Esophagus mucosa (tissue), 1 donor: ENCODE data around the gene CDH13. TPM values are rescaled to one million over a fixed set of nuclear protein-coding genes. Genes with fewer than 3 reads are reported as not detected.

Experiments
- ATAC-seq: fragments of 200-7000 bp; cut with Tn5 transposase; one replicate; pipeline ENCODE4 v1.9.1; 2020
- total RNA-seq: library from RNA; stranded (reverse); gene quantifications from one replicate; pipeline ENCODE4 v1.2.4, GENCODE V29; 2023
- donor health status: DM: yes; HTN: yes; CAD: no.

Gene CDH13
- total RNA-seq, 1 donor from 2014 or later: 8.4 TPM

- ATAC-seq: no peak
Observed at GRCh38 chr16:83588070-83588469, 961.3 kb downstream of the CDH13 start.

GRCh38 chr16:83589576-83589975 lies 962.8 kb downstream of the CDH13 start:
- no peak for ATAC-seq

DNA sequence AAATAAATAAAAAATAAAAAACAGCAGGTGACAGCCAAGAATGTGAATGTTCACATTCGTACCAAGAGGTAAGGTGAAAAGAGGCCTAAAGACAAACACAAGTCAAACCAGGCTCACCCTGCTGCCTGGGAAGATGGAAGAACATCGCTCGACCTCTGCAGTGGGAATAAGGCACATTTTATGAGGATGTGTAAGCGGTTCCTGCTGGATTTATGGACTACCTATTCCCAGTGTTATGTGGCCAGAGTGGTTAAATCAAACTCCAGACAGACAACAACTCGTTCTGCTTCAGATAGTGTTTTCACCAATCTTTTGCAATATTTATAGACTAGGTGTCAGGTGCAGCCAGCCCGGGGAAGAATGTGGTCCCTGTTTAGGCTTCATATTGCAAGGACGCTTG lies 966.0 kb downstream of the CDH13 start:
- no peak for ATAC-seq

DNA sequence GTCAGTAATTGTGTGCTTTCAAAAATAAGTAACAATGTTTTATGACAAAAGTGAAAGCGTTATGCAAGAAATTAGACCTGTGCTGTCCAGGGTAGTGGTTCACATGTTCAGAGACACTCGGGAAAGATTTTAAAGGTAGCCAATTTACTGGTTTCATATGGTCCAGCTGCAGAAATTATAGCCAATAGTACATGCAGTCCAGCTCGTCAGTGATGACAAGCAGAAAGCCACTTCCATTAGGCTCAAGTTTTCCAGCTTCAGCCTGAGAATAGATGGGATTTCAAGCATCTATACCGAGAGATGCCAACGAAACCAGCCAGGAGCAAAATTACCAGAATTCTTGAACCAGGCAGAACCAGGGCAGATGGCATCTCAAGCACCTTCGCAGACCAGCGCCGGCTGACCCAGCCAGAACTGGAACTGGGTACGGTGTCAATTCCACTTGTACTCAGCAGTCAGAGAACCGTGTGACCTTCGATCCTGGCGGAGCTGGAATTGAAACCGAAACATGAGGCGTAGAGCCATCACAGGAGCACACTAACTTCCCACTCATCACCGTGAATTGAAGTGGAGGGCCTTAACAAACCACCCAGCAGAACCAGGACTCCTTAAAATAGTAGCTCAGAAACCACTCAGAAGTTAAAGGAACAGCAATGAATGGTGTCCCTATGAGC lies 973.2 kb downstream of the CDH13 start:
- ATAC-seq: no peak

- no peak for ATAC-seq
Observed at GRCh38 chr16:83602761-83603722, 976.3 kb downstream of the CDH13 start.

DNA sequence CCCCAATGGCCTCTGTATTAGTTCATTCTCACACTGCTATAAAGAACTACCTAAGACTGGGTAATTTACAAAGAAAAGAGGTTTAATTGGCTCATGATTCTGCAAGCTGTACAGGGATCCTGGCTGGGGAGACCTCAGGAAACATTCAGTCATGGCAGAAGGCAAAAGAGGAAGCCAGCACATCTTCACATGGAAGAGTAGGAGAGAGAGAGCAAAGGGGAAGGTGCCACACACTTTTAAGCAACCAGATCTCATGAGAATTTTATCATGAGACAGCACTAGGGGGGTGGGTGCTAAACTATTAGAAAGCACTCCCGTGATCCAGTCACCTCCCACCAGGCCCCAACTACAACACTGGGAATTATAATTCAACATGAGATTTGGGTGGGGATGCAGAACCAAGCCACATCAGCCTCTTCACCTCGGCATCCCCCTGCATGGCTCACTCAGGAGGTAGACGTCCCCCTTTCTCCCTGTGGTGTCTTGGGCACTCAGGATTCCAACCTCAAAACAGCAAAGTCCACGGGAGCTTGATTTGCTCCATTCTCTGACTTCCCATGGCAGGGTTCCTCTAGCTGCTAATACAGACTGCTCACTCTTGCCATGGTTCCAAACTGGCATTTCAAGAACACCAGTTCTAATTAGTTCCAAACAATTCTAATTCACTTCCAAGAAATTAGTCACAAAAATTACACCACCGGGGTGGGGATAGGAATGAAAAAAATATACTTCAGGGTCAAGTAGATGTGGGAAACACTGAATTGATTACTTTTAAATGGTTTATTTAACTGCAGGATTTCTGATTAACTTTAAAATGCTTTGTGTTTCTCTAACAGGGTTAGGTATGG lies 977.2 kb downstream of the CDH13 start:
- no peak for ATAC-seq

GRCh38 chr16:83606486-83607030 lies 979.8 kb downstream of the CDH13 start:
- ATAC-seq: no peak

DNA sequence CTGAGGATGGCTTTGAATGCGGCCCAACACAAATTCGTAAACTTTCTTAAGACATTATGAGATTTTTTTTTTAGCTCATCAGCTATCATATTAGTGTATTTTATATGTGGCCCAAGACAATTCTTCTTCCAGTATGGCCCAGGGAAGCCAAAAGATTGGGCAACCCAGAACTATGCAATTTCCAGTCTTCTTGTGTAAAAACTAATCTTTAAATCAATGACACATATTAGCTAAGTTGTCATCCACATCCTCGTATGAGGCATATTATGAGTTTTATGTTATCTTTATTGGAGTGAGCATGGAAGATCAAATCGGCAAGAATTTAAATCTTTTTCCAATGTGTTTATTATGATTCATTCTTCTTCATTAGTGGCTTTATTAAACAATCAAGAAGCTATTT lies 982.4 kb downstream of the CDH13 start:
- no peak for ATAC-seq

DNA sequence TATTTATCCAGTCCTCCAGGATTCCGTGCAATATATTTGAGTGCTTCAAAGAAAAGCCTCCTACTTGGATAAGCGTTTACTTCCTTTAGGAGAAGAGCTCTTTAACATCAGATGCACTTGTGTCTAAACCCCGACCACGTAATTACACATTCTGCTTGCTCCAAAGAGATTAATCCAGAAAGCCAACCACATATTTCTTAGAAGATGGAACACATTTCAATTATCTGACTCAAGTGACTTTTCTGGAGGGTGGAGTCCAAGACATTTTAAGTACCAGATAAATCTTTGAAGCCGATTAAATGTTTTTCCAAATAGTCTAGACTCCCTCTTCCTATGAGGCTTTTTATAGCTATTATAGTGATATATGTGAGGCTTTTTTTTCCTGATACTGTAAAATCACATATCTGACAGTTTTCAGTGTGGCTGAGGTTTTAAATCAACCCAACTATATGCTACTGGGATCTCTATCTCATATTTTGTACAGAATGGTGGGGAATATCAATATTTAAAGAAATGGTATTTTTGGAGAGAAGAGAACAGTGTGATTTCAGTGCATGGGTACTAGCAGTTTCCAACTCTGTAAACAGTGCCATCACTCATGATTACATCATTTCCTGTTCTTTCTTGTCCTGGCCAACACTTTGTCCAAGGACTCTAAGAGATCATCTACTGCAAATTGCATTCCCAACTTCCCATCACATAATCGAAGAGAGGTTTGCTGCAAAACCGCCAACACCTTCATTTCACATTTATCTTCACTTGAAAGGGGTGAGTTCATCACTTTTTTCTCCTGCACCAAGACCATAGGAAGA lies 988.6 kb downstream of the CDH13 start:
- no peak for ATAC-seq

- ATAC-seq: no peak
Observed at GRCh38 chr16:83615953-83616350, 989.2 kb downstream of the CDH13 start.

- no peak for ATAC-seq
Observed at GRCh38 chr16:83619381-83620150, 992.8 kb downstream of the CDH13 start.

- ATAC-seq: no peak
Observed at GRCh38 chr16:83622010-83622409, 995.2 kb downstream of the CDH13 start.

- no peak for ATAC-seq
Observed at GRCh38 chr16:83623091-83623730, 996.4 kb downstream of the CDH13 start.

DNA sequence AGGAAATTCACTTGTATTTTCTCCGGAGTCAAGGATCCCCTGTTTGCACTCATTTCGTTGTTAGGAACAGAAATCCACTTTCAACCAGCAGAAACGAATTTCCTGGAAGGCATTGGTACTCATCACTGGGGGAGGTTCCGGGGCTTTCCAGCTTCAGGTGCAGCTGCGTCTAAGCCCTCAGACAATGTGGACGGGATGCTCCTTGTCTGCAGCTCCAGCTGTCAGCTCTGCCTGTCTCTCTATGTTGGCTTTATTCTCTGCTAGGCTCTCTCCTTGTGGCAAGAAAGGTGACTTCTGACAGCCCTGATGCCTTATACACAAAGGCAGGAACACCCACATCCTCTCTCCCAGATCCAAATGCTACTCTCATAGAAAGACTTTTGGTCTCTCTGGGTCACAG lies 997.1 kb downstream of the CDH13 start:
- ATAC-seq: no peak

GRCh38 chr16:83624429-83625120 lies 997.8 kb downstream of the CDH13 start:
- no peak for ATAC-seq

DNA sequence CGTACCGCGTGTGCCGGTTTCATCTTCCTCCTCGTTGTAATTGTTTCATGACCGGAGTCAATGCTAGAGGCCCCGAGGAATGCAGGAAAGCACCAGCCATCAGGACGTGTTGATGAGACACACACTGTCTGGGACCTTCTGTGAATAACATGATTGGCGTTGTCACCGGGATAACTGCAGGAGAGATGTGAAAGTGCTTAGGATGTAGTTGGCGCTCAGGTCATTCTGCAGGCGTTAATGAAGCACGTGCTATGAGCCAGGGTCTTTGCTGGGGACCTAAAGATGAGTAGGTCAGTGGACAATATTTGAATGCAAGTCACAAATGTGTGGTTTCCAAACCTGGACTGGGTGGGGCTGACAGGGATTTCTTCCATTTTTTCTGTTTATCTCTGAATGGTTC lies 999.4 kb downstream of the CDH13 start:
- no peak for ATAC-seq

DNA sequence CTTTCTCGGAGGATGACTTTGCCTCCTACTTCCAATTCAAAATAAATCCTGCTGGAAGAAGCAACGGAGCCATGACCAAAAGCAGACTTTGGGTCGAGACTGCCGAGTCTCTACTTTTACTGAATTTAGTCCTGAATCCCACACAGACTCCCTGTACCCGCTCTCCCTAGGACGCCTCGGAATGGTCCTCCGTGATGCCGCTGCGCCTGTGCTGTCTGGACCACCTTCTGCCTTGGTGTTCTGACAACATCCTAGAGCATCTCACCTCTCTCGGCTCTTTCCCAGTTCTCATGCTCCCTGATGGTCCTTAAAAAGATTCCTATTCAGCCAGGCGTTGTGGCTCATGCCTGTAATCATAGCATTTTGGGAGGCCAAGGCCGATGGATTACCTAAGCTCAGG lies 999.9 kb downstream of the CDH13 start:
- no peak for ATAC-seq

DNA sequence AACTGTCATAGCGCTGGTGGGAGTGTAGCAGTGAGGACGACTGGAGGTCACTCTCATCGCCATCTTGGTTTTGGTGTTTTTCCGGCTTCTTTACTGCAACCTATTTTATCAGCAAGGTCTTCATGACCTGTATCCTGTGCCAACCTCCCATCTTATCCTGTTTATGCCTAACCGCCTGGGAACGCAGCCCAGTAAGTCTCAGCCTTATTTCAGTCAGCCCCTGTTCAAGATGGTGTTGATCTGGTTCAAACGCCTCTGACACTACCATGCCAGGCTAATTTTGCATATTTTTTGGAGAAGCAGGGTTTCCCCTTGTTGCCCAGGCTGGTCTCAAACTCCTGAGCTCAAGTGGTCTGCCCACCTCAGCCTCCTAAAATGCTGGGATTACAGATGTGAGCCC lies 1001.2 kb downstream of the CDH13 start:
- ATAC-seq: no peak

DNA sequence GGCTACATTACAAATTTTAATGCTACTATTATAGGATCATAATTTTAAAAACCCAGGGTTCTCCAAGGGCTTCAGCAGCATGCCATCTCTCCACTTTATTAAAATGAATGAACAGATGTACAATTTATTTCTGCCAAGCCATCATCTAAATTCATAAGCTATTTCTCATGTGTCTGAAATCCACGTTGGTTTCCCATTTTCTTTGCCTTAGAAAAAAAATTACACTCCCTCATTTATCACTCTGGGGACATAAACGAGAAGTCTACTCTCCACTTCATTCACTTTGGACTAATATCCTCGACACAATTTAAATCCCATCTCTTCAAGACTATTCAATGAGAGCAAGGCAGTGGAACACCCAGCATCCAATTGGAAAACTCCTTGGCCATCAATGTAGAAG lies 1002.7 kb downstream of the CDH13 start:
- ATAC-seq: no peak

DNA sequence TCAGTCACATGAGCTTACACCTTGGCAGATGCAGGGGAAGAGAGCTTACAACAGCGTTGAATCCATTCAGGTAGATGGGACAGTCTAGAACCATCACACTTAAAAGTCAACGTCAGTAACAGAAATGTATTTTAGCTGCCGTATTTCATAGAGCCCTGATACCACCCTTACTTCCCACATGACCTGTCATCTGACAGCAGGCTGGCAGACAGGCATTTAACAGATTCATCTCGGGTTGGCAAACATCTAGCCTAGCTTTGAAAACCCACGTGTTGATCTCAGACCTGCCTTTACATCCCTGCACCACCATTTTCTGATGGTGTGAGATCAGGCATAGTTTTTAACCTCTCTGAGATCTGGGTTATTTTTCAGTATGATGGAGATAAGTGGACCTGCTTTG lies 1003.1 kb downstream of the CDH13 start:
- ATAC-seq: no peak
